Activated T-helper 9 cell treated with anti-CD3 and anti-CD28 coated beads, Interleukin-2, amount 50 U/mL, for 16 hours (primary cell): ENCODE data around the gene LSG1.
"Not testable (repeated sequence)": the region's sequence is repeated elsewhere in the genome, so short reads cannot be mapped to it uniquely, and the experiment has no call there.

ENCODE experiments used
- DNase-seq: peaks from one replicate; pipeline ENCODE4 v3.0.0-alpha.2; 2020; ENCODE audit warnings: low read depth

LSG1 gene

DNA sequence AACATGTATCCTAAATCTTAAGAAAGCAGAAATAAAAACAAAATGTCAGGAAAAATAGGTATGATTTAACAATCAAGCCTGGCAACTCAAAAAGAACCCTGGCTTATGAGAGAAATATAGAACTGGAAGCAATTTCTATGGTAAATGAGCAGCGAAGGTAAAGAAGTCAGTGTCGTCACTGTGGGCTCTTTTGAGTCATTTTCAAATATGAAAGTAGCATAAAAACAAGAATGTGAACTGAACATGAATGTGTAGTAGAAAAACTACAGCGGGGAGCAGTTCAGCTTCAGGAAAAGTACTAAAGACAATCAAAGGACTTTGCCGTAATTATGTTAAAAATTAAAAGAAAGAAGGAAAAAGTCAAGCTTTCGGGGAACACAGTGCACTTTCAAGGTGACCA, 17.5 kb downstream of the LSG1 start:
- no peak for DNase-seq

DNA sequence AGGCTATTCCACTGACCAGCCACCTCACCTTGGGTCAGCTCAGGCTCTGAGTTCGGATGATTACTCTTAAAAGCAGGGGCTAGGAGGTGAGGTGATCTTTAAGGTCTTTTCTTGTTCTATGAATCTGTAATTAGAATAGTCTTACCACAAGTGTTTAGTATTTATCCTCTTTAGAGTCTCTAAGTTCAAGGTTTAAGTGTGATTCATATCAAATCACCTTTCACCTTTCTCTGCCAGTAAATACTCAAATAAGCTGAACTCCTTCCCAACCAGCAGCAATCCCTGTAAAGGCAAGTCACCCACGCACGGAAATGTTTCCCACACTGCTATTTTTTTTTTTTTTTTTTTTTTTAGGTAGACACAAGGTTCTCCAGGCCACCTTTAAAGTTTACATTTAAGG, 24.2 kb downstream of the LSG1 start:
- DNase-seq, result no peak

DNA sequence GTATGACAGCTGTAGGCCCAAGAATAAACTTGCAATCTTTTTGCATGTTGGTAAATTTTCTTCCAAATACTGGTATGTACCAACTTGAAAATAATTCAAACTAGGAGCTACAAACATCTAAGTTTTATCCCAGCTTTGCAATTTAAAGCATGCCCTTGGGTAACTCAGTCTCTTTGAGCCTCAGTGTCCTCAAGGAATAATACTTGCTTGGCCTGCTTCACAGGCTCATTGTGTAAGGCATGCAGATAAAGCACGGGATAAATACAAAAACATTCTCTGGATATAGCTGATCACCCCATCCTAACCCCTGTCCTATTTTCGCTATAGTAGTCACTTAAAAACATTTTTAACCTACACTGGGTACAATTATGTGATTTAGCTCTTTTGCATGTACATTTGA, 29.2 kb downstream of the LSG1 start:
- no peak for DNase-seq

DNA sequence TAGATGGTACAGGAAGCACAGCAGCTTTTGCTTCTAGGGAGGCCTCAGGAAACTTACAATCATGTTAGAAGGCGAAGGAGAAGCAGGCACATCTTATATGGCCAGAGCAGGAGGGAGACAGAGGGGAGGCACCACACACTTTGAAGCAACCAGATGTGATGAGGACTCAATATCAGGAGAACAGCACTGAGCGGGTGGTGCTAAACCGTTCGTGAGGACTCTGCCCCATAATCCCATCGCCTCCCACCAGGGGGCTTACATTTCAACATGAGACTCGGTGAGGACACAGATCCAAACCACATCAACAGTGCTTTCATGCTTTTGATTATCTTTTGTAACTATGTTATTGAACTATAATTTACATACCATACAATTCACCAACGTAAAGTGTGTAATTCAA, 31.2 kb downstream of the LSG1 start:
- no peak for DNase-seq

DNA sequence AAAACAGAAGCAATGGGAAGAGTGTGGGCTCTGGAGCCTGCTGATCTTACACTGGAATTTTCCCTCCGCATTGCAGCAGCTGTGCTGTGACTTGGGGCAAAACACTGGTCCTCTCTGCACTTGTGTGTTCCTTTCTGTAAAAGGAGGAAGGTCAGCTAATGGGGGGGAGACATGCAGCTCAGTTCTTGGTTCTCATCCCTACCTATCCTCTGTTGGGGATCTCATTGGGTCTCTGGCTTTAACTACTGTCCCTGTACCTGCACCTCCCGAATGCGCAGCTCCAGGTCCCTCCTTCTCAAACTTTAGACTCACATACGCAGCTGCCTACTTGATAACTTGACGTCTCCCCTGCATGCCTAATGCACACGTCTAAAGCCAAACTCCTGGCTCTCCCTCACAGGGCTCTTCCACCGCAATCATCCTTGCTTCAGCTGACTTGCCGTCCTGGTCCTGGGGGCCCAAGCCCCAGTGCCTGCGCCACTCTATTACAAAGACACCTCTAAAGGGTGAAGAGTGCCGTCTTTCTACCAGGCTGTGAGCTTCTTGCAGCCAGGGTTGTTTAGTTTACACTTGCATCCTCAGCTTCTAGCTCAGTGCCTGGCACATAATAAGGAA, 32.9 kb downstream of the LSG1 start:
- DNase-seq, result no peak

DNA sequence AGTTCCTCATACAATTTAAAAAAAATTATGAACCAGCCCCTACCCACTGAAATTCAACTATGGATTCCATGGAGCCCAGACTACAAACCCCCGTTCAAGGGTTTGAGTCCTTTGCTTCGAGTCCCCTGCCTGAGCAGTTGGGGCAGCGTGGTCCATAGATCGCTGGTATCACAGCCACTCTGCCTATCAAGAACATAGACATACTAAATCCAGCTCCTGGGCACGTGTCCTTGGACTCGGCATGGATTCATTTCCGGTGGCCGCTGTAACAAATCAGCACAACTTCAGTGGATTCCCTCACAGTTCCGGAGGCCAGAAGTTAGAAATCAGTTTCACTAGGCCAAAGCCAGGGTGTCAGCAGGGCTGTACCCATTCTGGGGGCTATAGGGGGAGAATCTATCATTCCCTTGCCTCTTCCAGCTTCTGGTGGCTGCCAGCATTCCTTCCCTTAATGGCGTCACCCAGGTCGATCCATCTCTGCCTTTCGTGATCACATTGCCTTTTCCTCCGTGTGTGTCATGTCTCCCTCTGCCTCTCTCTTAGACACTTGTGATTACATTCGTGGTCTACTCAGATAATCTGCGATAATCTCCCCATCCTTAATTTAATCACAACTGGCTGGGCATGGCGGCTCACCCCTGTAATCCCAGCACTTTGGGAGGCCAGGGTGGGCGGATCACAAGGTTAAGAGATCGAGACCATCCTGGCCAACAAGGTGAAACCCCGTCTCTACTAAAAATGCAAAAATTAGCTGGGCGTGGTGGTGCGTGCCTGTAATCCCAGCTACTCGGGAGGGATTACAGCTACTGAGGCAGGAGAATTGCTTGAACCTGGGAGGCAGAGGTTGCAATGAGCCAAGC, 34.2 kb downstream of the LSG1 start:
- no peak for DNase-seq

DNA sequence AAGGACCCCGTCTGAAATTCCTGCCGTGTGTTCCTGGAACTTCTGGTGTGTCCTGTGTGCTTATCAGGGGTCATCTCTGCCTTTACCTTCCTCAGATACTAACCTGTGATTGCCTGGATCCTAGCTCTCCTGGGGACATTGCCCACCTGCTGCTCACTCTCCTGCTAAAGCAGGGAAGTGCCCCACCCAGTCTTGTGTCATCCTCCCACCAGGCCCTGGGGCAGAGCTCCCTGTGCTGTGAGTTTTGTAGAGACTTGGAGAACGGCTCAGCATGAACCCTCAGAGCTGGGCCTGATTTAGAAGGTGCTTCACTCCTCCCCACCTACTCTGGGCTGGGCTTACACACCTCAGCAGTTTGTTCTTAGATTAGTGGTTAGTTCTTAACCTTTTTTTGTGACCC, 34.9 kb downstream of the LSG1 start:
- no peak for DNase-seq

DNA sequence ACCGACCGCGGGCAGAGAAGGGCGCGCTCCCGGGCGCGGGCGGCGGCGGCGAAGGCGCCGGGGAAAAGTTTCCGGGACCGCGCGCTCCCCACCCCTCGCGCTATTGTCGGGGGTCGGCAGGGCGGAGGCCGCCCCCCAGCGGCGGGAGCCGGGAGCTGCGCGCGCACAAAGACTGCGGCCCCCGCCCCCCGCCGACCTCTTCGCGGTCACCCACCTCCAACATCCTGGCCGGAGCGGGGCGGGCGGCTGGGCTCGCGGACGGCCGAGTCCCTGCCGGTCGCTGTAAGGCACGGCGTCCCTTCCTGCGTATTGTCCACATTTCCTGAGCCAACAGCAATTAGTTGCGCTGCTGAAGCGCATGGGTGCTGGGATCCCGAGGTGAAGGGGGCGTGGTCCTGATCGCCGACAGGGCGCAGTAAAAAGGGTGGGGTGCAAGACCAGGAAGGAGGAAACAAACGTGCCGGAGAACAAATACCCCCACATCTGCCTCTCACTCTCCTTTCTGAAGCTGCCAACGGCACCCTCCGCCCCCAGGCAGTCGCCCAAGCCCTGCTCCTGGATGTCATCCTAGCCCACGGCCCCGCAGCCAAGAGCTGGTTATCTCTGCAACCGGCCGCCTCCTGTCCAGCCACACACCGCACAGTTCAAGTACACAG, 38.5 kb downstream of the LSG1 start, which contains the start of gene TMEM44:
Gene TMEM44, minus strand, starts transcription at position 71 of the 656 bp plus-strand sequence. CDS start 204 bp downstream, outside the sequence.
- DNase-seq, result peak; percentile 37

DNA sequence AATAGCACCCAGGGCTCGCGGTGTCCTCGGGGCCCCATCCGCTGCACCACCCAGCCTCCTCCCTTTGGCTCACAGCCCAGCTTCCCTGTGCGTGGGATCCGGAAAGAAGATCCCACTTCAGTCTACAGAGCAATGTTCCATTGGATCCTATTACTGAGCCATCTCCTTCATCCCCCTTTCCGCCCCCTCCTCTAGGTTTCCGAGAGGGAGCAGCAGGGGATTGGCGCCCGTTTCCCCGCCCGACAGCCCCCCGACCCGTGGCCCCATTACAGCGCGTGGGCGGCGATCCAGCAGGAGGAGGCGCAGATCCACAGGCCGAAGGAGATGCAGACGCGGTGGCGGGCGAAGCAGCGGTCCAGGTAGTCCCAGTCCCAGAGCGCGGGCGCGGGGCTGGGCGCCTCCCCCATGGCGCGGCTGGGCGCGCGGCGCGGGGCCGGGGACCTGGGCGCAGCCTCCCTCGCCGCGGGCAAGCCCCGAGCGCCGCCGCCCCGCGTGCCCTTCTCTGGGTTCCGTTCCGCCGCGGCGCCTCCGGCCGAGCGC, 39.1 kb downstream of the LSG1 start:
- DNase-seq, result no peak

DNA sequence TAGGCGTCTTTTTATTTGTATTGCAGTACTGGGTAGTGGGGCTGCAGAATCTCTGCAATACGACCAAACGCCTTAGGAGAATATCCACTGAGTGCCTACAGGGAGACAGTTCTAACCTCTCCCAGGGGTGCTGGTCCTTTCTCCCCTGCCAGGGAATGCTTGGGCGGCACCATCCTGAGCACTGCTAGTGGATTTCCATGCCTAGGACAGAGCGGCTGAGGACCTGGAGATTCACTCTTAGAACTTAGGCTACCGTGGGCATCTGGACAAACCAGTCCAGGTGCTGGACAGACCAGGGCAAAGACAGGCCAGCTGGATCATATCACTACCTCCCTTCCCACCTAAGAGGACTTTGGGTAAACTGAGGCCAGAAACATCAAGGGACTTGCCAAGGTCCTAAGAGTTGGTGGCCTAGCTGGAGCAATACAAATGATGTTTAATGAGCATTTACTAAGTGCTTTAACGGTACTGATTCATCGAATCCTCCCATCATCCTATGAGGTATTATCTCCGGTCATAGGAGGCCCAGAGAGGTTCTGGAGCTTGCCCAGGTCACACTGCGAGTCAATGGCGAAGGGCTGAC, 39.7 kb downstream of the LSG1 start:
- DNase-seq, result no peak

DNA sequence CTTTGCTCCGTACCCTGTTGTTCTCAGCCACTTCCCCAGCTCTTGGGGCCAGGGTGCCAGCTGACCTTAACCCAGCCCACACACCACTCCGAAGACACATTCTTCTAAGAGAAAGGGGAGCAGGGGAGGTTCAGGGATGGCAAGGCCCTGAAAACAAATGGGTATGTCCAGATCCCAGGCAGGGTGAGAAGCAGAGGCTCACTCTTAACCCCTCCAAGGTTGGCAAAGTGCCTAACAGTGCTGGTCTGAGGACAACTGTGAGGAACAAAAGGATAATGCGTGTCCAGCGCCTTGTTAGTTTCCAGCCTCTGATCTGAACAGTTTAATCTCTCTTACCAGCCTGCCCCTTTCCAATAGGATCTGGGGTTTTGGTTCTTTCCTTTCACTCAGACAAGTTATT, 40.3 kb downstream of the LSG1 start:
- no peak for DNase-seq

DNA sequence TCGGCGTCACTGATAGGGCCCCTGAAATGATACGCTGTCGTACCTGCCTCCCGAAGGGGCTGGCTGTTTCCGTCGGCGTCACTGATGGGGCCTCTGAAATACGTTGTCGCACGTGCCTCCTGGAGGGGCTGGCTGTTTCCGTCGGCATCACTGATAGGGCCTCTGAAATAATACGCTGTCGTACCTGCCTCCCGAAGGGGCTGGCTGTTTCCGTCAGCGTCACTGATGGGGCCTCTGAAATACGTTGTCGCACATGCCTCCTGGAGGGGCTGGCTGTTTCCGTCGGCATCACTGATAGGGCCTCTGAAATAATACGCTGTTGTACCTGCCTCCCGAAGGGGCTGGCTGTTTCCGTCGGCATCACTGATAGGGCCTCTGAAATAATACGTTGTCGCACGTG, 41.3 kb downstream of the LSG1 start:
- DNase-seq, result not testable (repeated sequence)

DNA sequence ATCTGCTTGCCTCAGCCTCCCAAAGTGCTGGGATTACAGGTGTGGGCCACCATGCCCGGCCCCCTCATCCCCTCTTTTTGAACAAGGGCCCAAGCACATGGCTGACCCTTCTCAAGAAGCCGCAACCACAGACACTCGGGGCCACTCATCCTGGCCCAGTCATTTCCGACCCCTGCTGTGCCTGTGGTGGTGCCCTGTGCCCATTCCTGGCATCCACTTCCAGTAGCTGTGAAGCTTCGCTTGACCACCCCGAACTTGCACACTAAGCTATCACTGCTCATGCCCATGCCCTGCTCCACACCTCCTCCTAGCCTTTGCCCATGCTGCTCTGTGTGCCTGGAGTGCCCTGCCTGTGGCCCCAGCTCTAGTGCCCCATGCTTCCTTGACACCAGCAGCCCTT, 47.0 kb downstream of the LSG1 start:
- DNase-seq, result no peak

DNA sequence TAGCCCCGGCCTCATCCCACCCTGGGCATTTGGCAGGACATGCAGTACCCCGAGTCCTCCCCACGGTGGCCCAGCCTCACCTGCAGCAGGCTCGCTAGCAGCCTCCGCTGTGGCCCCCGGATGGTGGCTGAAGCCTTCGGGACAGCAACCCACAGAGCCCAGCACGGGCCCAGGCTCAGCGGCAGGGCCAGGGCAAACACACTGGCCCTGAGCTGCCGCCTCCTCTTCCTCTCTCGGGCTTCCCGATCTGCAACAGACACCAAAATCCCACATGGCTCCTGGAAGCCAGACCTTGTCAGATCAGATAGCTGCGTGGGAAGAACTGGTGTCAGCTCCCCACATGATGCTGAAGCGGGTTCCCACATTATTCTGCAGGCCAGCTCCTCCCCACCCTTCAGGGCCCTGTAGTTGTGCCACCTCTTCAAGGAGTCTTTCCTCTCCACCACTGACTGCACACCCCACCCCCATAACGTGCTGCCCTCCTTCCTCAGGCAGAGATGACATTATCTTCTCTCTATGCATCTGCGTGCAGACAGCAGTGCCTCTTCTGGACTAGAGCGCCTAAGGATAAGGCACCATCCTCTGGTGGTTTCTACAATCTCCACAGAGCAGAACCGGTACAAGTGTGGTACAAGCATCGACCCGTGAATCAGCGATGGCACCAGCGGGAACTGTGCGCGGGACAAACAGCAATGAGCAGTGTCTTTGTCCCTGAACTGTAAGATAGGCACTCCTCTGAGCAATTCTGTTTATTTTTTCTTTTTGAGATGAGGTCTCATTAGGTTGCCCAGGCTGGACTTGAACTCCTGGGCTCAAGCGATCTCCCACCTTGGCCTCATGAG, 48.3 kb downstream of the LSG1 start:
- DNase-seq, result no peak

DNA sequence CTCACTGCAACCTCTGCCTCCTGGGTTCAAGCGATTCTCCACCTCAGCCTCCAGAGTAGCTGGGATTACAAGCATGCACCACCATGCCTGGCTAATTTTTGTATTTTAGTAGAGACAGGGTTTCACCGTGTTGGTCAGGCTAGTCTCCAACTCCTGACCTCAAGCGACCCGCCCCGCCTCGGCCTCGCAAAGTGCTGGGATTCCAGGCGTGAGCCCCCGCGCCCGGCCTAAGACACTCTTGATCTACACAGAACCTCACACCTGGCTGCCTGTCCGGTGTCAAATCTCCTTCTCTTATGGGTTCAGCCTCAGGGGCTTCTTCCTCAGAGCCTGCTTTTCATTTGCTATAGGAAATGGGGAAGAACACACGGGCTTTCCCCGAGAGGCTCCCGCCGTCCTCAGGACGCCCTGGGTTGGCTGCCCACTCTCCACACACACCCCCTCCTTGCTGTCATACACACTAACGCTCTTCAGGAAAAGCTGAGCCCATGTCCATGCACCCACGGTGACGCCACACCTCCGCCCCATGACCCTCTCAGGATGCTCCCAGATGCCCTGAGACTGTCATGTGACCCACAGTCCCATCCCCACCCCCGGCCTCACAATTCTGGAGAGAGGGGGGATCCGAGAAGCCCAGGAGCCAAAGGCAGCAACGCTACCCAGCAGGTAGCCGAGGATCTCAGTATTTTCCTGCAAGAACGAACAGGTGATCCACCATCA, 49.2 kb downstream of the LSG1 start:
- DNase-seq, result no peak

DNA sequence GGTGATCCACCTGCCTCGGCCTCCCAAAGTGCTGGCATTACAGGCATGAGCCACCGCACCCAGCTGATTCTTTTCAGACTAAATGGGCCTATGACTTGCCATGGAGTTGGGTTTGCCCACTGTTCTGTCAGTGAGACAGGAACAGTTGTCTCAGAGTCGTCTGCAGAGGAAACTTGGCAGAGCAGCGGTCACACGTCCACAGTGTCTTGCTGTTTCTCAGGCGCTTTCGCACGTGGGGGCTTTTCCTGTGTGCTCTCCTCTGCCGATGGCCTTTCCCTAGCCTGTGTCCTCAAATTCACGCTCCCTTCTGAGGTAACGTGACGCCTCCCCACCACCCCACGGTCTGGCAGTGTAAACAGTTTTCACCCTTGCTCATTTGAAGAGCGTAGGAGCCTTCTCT, 50.0 kb downstream of the LSG1 start:
- DNase-seq, result no peak

DNA sequence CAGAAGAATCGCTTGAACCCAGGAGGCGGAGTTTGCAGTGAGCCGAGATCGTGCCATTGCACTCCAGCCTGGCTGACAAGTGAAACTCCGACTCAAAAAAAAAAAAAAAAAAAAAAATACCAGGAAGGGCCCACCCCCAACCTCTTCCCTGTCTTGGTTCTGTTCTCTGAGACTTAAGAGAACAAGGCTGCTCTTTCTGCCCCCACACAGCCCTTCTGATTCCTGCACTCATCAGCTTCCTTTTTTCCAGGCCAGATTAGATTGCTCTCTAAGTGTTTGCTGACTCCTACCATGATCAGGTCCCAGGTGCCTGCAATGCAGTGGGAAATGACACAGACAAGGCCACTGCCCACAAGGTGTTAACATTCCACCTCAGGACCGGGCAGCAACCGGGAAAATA, 51.8 kb downstream of the LSG1 start:
- no peak for DNase-seq

DNA sequence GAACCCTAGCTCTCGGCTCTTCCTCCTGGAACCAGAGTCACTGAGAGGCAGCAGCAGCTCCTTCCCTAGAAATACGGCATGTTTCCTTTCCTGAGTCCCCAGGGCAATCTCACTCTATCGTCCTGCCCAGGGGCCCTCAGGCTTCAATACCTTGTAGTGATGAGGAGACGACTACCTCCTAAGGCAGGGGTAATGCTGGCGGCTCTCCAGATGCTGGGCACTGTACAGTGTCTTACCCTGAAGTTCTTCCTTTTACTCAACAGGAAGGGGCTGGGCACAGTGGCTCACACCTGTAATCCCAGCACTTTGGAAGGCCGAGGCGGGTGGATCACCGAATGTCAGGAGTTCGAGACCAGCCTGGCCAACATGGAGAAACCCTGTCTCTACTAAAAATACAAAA, 52.2 kb downstream of the LSG1 start:
- no peak for DNase-seq

DNA sequence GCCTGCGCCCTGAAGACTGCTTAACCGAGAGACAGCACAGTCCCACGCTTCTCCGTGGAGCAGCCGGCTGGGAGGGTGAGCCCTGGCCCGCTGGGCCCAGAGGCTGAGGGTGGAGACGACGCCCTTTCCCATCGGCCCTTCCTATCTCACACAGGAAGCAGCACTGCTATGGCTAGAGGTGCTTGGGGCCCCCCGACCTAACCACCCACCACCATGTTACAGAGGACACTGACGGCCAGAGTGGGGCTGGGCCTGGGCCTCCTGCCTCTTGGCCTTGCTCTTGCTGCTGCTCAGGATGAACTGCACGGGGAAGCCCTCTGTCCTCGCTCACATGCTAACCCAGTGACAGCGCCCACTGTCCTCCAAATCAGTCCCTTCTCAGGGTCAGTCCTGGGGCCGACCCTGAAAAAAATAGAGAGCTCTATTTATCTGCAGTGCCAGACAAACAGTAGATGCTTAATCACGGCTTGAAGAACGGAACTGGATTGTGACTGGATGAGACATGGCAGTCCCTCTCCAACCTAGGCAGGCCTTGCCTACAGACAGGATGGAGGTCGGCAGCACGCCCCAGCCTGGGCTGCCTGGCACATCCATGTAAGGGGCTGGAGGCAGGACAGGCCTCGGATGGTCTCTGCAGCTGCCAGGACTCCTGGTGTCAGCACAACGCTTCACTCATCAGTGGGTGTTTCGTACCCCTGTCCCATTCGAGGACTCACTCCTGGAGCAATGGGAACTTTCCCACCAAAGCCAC, 53.0 kb downstream of the LSG1 start:
- DNase-seq, result no peak

DNA sequence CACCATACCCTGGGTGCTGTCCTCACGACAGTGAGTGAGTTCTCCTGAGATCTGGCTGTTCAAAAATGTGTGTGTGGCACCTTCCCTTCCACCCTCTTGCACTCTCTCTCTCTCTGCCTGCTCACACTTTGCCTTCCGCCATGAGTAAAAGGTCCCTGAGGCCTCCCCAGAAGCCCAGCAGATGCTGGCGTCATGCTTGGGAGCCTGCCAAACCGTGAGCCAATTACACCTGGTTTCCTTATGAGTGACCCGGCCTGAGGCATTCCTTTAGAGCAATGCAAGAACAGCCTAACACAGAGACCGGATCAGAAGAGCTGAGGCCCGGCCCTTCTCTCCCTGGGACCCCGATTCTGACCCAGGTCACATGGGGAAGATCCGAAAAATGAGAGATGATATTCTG, 54.2 kb downstream of the LSG1 start:
- DNase-seq, result no peak
